HL-60 (cell line): ENCODE measurements around the gene CMTM1.

ENCODE experiments used
- DNase-seq, 2 experiments: peaks; one replicate each; pipeline ENCODE4 v3.0.0-alpha.2; 2010 to 2020; ENCODE audit warnings: low read depth in 1 of 2, low spot score in 1 of 2
- H3K27ac ChIP-seq: fragments of 250-450 bp; sonication (Bioruptor Pico); replicated peaks from 2 replicates; pipeline ENCODE4 v1.5.1; 2020; ENCODE audit warnings: mild to moderate bottlenecking, moderate library complexity
- H3K27me3 ChIP-seq: fragments of 250-450 bp; sonication (Bioruptor Pico); 2 replicates; pipeline ENCODE4 v1.5.1; 2021; ENCODE audit warnings: mild to moderate bottlenecking, moderate library complexity; ENCODE audit not compliant: insufficient read depth, poor library complexity, severe bottlenecking
- H3K4me3 ChIP-seq: replicated peaks from 2 replicates; pipeline ENCODE4 v1.5.1; 2011; ENCODE audit warnings: mild to moderate bottlenecking, control low read depth, low read length; ENCODE audit not compliant: insufficient read depth
- GABPA ChIP-seq: IDR thresholded peaks from 2 replicates; pipeline ENCODE4 v1.6.1; 2012; ENCODE audit warnings: low read depth
- POLR2AphosphoS5 ChIP-seq: IDR thresholded peaks from 2 replicates; pipeline ENCODE4 v1.6.1; 2012; ENCODE audit warnings: low read depth
- SPI1 ChIP-seq: IDR thresholded peaks from 2 replicates; pipeline ENCODE4 v1.6.1; 2012; ENCODE audit warnings: low read depth, mild to moderate bottlenecking, borderline replicate concordance
- TF ChIP-seq, protein P1 (sequence below): IDR thresholded peaks from one replicate; pipeline ENCODE4 v1.5.1; 2011; ENCODE audit warnings: low read length, control low read depth, inconsistent platforms; ENCODE audit not compliant: insufficient read depth
- TF ChIP-seq, protein P2 (sequence below): IDR thresholded peaks from 2 replicates; pipeline ENCODE4 v1.6.1; 2012; ENCODE audit warnings: low read depth; ENCODE audit not compliant: insufficient replicate concordance

The CMTM1 gene

DNA sequence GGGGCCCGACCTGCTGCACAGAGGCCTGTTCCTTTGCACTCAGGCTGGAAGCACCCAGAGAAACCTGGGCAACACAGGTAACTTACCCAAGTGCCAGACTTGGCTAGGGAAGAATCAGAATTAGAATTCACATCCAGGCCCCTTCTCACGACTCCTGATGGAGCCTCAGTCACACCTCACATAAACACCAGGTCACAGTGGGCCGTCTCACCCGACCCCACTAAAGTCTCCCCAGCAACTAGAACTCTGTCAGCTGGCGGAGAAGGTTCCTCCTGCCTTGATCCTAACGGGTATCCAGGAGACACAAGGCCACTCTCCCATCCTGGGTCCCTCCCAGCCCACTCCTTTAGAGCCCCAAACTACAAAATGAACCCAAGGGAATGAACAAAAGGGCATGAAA, 22.7 kb upstream of the CMTM1 start:
- no peak overlapping the region; the same call in 1 of the 2 replicates for H3K27ac ChIP-seq
- no peak for DNase-seq
- H3K27me3 ChIP-seq: no peaks in the 10 kb centered on the region
- no peak overlapping the region for H3K4me3 ChIP-seq
- no peak for TF ChIP-seq GABPA
- TF ChIP-seq, protein P1, sequence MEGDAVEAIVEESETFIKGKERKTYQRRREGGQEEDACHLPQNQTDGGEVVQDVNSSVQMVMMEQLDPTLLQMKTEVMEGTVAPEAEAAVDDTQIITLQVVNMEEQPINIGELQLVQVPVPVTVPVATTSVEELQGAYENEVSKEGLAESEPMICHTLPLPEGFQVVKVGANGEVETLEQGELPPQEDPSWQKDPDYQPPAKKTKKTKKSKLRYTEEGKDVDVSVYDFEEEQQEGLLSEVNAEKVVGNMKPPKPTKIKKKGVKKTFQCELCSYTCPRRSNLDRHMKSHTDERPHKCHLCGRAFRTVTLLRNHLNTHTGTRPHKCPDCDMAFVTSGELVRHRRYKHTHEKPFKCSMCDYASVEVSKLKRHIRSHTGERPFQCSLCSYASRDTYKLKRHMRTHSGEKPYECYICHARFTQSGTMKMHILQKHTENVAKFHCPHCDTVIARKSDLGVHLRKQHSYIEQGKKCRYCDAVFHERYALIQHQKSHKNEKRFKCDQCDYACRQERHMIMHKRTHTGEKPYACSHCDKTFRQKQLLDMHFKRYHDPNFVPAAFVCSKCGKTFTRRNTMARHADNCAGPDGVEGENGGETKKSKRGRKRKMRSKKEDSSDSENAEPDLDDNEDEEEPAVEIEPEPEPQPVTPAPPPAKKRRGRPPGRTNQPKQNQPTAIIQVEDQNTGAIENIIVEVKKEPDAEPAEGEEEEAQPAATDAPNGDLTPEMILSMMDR: no peak
- TF ChIP-seq, protein P2, sequence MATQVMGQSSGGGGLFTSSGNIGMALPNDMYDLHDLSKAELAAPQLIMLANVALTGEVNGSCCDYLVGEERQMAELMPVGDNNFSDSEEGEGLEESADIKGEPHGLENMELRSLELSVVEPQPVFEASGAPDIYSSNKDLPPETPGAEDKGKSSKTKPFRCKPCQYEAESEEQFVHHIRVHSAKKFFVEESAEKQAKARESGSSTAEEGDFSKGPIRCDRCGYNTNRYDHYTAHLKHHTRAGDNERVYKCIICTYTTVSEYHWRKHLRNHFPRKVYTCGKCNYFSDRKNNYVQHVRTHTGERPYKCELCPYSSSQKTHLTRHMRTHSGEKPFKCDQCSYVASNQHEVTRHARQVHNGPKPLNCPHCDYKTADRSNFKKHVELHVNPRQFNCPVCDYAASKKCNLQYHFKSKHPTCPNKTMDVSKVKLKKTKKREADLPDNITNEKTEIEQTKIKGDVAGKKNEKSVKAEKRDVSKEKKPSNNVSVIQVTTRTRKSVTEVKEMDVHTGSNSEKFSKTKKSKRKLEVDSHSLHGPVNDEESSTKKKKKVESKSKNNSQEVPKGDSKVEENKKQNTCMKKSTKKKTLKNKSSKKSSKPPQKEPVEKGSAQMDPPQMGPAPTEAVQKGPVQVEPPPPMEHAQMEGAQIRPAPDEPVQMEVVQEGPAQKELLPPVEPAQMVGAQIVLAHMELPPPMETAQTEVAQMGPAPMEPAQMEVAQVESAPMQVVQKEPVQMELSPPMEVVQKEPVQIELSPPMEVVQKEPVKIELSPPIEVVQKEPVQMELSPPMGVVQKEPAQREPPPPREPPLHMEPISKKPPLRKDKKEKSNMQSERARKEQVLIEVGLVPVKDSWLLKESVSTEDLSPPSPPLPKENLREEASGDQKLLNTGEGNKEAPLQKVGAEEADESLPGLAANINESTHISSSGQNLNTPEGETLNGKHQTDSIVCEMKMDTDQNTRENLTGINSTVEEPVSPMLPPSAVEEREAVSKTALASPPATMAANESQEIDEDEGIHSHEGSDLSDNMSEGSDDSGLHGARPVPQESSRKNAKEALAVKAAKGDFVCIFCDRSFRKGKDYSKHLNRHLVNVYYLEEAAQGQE: no peak
- TF ChIP-seq POLR2AphosphoS5: no peak
- no peak for TF ChIP-seq SPI1

DNA sequence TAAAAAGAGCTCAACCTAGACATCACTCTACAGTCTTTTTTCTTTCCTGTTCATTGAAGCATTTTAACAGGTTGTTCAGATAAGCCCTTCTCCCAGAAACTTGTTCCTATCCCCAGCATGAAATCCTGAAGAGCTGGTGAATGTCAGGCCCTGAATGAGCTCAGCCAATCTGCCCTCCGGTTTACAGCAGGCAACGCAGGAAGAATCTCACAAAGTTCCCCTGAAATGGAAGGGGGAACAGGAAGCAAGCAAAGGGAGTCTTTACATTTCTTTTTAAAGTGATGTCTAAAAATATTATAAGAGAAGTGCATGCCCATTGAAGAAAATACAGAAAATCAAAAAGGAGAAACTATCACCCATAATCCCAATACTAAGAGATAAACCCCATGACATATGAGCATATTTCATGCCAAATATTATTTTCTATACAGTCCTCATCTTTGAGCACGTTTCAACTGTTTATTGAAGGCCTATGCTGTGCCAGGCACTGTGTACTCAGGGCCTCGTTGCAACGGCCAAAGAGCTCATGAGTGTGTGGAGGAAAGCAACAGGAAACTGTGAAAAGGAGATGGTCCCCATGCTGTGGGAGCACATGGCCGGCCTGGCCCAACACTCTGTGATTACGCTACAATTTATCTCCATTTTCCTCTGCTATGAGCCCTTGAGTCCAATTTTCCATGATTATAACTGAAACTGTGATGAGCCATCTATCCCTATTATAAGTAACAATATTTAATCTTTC, 22.1 kb upstream of the CMTM1 start:
- H3K4me3 ChIP-seq: no peak overlapping the region

DNA sequence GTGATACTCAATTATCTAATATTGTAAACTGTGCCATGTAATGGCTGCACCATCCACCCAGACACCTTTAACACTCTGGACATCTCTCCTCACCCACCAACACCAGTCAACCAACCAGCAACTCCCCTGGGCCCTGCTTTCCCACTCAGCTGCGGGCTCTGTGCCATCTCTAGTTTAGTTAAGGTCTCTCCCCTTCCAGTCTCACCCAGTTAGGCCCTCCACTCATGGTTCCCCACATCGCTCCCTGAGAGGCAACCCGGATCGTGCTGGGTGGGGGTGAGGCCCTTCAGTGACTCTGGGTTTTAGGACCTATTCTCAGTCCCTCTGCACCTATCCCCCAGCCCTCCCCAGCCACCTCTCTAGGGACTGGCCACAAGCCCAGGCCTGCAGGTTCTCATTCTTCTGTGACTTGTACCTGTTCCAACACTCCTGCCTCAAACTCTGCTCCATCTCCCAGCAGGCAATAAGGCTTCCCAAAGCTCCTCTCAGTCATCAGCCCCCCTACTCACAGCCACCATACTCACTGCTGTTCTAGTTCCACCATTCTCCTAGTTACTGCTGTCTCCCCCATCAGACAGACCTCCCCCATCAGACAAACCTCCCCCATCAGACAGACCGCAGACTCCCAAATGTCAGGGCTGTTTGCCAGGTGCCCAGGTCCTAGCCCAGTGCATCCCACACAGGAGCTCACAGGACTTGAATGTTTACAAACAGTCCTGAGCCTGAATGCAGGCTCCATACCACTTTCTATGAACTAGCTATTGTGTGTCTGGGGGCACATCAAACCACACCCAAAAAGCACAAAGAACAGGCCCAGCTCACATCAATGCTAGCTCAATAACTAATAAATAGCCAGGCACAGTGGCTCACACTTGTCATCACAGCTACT, 18.9 kb upstream of the CMTM1 start:
- Histone ChIP-seq H3K27ac (no peak overlapping the region), H3K4me3 (no peak overlapping the region), H3K27me3 (no peaks in the 10 kb centered on the region)
- no peak for DNase-seq
- TF ChIP-seq POLR2AphosphoS5 (no peak), SPI1 (no peak), GABPA (no peak)
- TF ChIP-seq, protein P2: no peak
- TF ChIP-seq, protein P1: no peak

More for the DNA sequence above, 22.1 kb upstream of the CMTM1 start:
- no peak for DNase-seq
- Histone ChIP-seq H3K27me3 (no peaks in the 10 kb centered on the region), H3K27ac (peak overlapping the region; percentile 30; the same call in 1 of the 2 replicates)
- no peak for TF ChIP-seq GABPA
- TF ChIP-seq SPI1: no peak
- TF ChIP-seq, protein P1: no peak
- TF ChIP-seq POLR2AphosphoS5: no peak
- TF ChIP-seq, protein P2: no peak
